Occipital lobe (tissue), 2 donors: ENCODE data around the gene GLRB. TPM values are rescaled to one million over a fixed set of nuclear protein-coding genes. Genes with fewer than 3 reads are reported as not detected.

Experiments used
- small RNA-seq: library from RNA; depleted of rRNA; stranded (forward); fragments of <200 nt; gene quantifications from one replicate; pipeline ENCODE3, GENCODE V24; 2014
- total RNA-seq: library from RNA; depleted of rRNA; stranded (reverse); fragments of >200 nt; gene quantifications from one replicate; pipeline ENCODE4 v1.2.3, GENCODE V29; 2014

GLRB gene
- total RNA-seq, 1 donor from 2014 or later, result 51.5 TPM

Small RNA genes lying within 50 kb of the gene (small RNA-seq; reads per million reads assigned to genes)
- gene RF00019, result not detected
- gene RNU6-582P, result not detected

Other genes starting within 250 kb of the GLRB start
- 29.0 TPM for gene PDGFC, start 104.4 kb upstream of the GLRB start, total RNA-seq
- gene GRIA2, start 144.6 kb downstream of the GLRB start, total RNA-seq, result 585 TPM